HepG2 (cell line): ENCODE measurements around the gene GPC6. TPM values are rescaled to one million over a fixed set of nuclear protein-coding genes. Genes with fewer than 3 reads are reported as not detected.

ENCODE experiments used
- AGO1 ChIP-seq: fragments of 200-400 bp; formaldehyde crosslinking; IDR thresholded peaks from 2 replicates; pipeline ENCODE4 v1.6.1; 2017; ENCODE audit warnings: mild to moderate bottlenecking, low read depth, low read length, moderate library complexity; ENCODE audit not compliant: poor library complexity, severe bottlenecking
- ARID4A ChIP-seq: sonication (generic); formaldehyde crosslinking; IDR thresholded peaks from 2 replicates; pipeline ENCODE4 v1.5.0; 2020; ENCODE audit warnings: mild to moderate bottlenecking, missing genetic modification reagents, borderline replicate concordance
- CBX5 ChIP-seq: sonication (generic); formaldehyde crosslinking; IDR thresholded peaks from 2 replicates; pipeline ENCODE4 v1.4.0; 2020; ENCODE audit warnings: missing genetic modification reagents, borderline replicate concordance
- CENPX ChIP-seq: sonication (generic); formaldehyde crosslinking; IDR thresholded peaks from 2 replicates; pipeline ENCODE4 v1.9.0; 2021; ENCODE audit warnings: mild to moderate bottlenecking, missing genetic modification reagents, moderate library complexity
- FOXA3 ChIP-seq: IDR thresholded peaks from 2 replicates; pipeline ENCODE4 v1.6.1; 2016; ENCODE audit warnings: missing genetic modification reagents, missing compliant biosample characterization
- FUBP1 ChIP-seq: sonication (generic); formaldehyde crosslinking; IDR thresholded peaks from 2 replicates; pipeline ENCODE4 v1.5.1; 2020; ENCODE audit warnings: missing genetic modification reagents, mild to moderate bottlenecking, borderline replicate concordance
- NFE2 ChIP-seq: sonication (generic); formaldehyde crosslinking; IDR thresholded peaks from 2 replicates; pipeline ENCODE4 v1.4.0; 2020; ENCODE audit warnings: missing genetic modification reagents
- NR2F2 ChIP-seq: IDR thresholded peaks from 2 replicates; pipeline ENCODE4 v1.6.1; 2012; ENCODE audit warnings: low read depth, inconsistent platforms, borderline replicate concordance
- RFX1 ChIP-seq: fragments of 450-650 bp; IDR thresholded peaks from 2 replicates; pipeline ENCODE4 v1.6.1; 2017
- RXRA ChIP-seq: sonication (generic); formaldehyde crosslinking; IDR thresholded peaks from 2 replicates; pipeline ENCODE4 v1.5.1; 2020; ENCODE audit warnings: missing genetic modification reagents
- SNAPC4 ChIP-seq: sonication (generic); formaldehyde crosslinking; IDR thresholded peaks from 2 replicates; pipeline ENCODE4 v1.4.0; 2020; ENCODE audit warnings: mild to moderate bottlenecking, missing genetic modification reagents
- ZBTB37 ChIP-seq: sonication (generic); formaldehyde crosslinking; IDR thresholded peaks from 2 replicates; pipeline ENCODE4 v1.4.0; 2020; ENCODE audit warnings: mild to moderate bottlenecking, missing genetic modification reagents
- ZNF224 ChIP-seq: sonication (generic); formaldehyde crosslinking; IDR thresholded peaks from 2 replicates; pipeline ENCODE4 v1.5.0; 2020; ENCODE audit warnings: mild to moderate bottlenecking, missing genetic modification reagents
- ZNF747 ChIP-seq: sonication (generic); formaldehyde crosslinking; IDR thresholded peaks from 2 replicates; pipeline ENCODE4 v1.8.1; 2023; ENCODE audit warnings: missing genetic modification reagents, mild to moderate bottlenecking, borderline replicate concordance
- ZNF800 ChIP-seq: sonication (generic); formaldehyde crosslinking; IDR thresholded peaks from 2 replicates; pipeline ENCODE4 v1.4.0; 2020; ENCODE audit warnings: missing genetic modification reagents
- polyA plus RNA-seq, 8 experiments: library from polyadenylated mRNA; depleted of rRNA in 3 of 8; stranded (reverse) in 7 of 8; unstranded in 1 of 8; fragments of >200 nt; fragmentation: Illumina TruSeq in 4 of 8; extraction: Trizol in 4 of 8; gene quantifications; 2 replicates each; pipeline versions ENCODE4 v1.2.1 to v1.2.3, GENCODE V29; 2011 to 2016; ENCODE audit warnings: low read depth in 4 of 8, missing spikeins in 1 of 8, mixed read lengths in 1 of 8; ENCODE audit not compliant: insufficient read depth in 1 of 8
- total RNA-seq, 5 experiments: library from RNA; depleted of rRNA; stranded (reverse); fragments of >200 nt; fragmentation: Illumina TruSeq; extraction: Trizol; gene quantifications; 2 replicates each; pipeline ENCODE4 v1.2.3, GENCODE V29; 2016; ENCODE audit warnings: low read depth in 1 of 5

Gene GPC6
- total and polyA plus RNA-seq, 2 of the 13 experiments (the other 11 are each of a cell fraction or from before 2014, with no cell fraction given): 24.5 to 33.9 TPM

- TF ChIP-seq ZBTB37 (CRISPR knock-in tag) (peak; percentile 76; the same call in 1 of the 2 replicates), RXRA (CRISPR knock-in tag) (peak; percentile 99; the same call in 1 of the 2 replicates), AGO1 (no peak), SNAPC4 (CRISPR knock-in tag) (no peak), ZNF224 (no peak), CBX5 (CRISPR knock-in tag) (peak; percentile 86), ZNF800 (CRISPR knock-in tag) (peak; percentile 91), NR2F2 (peak; percentile 98), CENPX (CRISPR knock-in tag) (no peak), FOXA3 (CRISPR knock-in tag) (peak; percentile 96), ARID4A (peak; percentile 49; the same call in 1 of the 2 replicates), FUBP1 (CRISPR knock-in tag) (no peak; the same call in 1 of the 2 replicates), RFX1 (no peak), NFE2 (no peak), ZNF747 (CRISPR knock-in tag) (peak; percentile 76; the same call in 1 of the 2 replicates)
Measured at GRCh38 chr13:93224535-93224934, 2.1 kb upstream of the GPC6 start (continued).
